Esophagus muscularis mucosa (tissue), 4 donors: ENCODE measurements around the gene TTLL5.

Source experiments
- CTCF ChIP-seq, 3 experiments: fragments of 200-600 bp in 2 of 3; fragments of 450-650 bp in 1 of 3; sonication (generic) in 2 of 3; IDR thresholded peaks; one replicate each; pipeline ENCODE4 v1.5.1; 2017 to 2019; ENCODE audit warnings: antibody characterized with exemption in 3 of 3, mild to moderate bottlenecking in 2 of 3, moderate library complexity in 1 of 3
- EP300 ChIP-seq: sonication (generic); formaldehyde crosslinking; IDR thresholded peaks from one replicate; pipeline ENCODE4 v1.6.1; 2017; ENCODE audit warnings: antibody characterized with exemption
- POLR2A ChIP-seq: fragments of 450-650 bp; IDR thresholded peaks from one replicate; pipeline ENCODE4 v1.6.1; 2017; ENCODE audit warnings: antibody characterized with exemption, moderate library complexity, mild to moderate bottlenecking, low read depth
- POLR2AphosphoS5 ChIP-seq, 2 donors: sonication (generic); formaldehyde crosslinking; IDR thresholded peaks; one replicate each; pipeline ENCODE4 v1.6.1; 2017; ENCODE audit warnings: antibody characterized with exemption in 2 of 2

GRCh38 chr14:75726321-75726720 lies 65.3 kb downstream of the TTLL5 start:
- TF ChIP-seq POLR2A, result no peak
- TF ChIP-seq CTCF (IDR thresholded peaks at IDR 0.05), result no peak
- TF ChIP-seq POLR2AphosphoS5 (IDR thresholded peaks at IDR 0.05), result no peak
- no peak for TF ChIP-seq EP300
